Measurements from ENCODE around the gene APBA1.

The APBA1 gene

DNA sequence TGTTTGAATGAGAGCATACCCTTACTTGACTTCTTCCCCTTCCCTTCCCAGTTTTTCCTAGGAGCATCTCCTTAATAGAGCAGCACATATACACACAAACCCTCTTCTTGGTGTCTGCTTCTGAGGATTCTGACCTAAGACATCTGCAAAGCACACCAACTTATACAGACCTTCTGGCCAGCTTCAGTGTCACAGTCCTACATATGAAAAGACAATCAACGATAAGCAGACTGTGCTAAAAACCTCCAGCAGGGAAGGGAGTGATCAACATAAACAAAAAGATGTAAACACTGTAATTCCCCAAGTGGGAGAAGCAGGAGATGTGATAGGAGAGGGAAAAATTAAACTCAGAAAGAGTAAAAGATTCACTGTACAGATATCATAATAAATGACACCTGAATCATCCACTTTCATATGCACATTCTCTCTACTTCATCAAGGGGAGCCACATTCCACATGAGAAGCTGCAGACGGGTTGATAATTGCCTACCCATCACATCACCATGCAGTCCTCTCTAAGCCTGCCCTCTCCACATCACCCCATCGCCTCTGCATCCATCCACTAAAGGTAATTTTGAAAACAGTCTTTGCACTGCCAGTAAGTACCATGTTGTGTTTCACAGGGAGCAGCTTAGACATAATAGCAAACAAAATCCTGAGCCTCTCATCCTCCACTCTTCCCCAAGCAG lies 13.0 kb downstream of the APBA1 start:
- FAIRE-seq (no peak), DNase-seq (ENCODE audit: low spot score) (no peak)

DNA sequence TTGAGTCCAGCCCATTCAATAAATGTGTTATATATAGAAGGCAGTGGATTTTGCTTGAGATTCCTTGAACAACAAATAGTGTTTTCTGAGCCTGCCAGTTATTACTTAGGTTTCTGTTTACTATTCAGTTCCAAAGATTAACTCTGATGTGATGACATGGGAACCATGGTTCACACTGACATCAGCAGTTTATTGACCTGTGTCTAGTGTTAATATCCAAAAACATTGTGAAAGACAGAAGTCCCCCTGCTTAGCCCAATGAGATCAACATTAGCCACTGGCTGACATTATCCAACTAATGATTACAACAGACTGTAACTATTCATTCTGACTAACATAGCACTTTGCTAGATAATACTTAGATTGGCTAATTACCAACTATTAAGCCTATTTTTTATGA lies 14.9 kb downstream of the APBA1 start:
- no peak for DNase-seq (ENCODE audit: low spot score)
- FAIRE-seq: no peak

DNA sequence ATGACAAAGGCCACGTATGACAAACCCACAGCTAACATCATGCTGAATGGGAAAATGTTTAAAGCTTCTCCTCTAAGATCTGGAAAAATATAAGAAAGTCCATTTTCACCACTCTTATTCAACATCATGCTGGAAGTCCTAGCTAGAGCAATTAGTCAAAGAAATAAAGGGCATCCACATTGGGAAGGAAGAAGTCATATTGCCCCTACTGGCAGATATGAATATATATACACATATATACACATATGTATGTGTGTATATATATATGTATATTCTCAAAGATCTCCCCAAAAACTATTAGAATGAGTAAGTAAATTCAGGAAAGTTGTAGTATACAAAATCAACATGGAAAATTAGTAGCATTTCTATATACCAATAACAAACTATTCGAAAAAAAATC lies 17.1 kb downstream of the APBA1 start:
- FAIRE-seq (no peak), DNase-seq (ENCODE audit: low spot score) (no peak)

DNA sequence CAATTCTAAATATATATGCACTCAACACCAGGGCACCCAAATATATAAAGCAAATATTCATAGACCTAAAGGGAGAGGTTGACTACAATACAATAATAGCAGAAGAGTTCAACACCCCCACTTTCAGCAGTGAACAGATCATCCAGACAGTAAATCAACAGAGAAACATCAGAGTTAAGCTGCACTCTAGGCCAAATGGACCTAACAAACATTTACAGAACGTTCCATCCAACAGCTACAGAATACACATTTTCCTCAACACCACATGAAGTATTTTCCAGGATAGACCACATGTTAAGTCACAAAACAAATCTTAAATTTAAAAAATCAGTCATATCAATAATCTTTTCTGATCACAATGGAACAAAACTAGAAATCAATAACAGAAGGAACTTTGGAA lies 18.9 kb downstream of the APBA1 start:
- FAIRE-seq (no peak), DNase-seq (ENCODE audit: low spot score) (no peak)

DNA sequence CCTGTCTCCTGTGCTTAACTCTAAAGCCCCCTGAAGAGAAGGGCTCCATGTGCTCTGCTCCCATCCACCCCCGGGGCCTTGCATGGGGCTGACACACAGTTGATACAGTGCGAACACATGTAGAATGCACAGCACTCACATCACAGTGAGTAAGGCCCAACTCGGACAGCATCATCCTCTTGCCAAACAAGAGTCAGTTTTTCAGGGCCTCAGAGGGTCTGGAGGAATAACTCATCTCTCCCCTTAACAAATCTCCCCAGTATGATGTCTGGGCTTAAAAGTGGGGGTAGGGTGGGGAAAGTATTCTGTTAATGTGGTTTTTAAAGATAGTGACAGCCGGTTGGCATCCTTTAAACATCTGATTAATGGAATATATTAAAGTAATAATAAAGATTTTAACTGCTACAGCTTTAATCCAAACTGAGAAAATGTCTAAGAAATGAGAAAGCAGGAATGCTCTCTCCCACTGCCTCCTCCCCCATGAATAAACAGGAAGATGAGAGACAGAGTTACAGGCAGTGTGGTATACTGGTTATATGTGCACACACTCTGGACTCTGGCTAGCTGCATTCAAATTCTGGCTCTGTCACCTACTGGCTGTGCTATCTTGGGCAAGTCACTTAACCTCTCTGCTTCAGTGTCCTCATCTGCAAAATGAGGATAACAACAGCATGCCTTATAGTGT lies 22.5 kb downstream of the APBA1 start:
- FAIRE-seq (no peak), DNase-seq (ENCODE audit: low spot score) (no peak)

DNA sequence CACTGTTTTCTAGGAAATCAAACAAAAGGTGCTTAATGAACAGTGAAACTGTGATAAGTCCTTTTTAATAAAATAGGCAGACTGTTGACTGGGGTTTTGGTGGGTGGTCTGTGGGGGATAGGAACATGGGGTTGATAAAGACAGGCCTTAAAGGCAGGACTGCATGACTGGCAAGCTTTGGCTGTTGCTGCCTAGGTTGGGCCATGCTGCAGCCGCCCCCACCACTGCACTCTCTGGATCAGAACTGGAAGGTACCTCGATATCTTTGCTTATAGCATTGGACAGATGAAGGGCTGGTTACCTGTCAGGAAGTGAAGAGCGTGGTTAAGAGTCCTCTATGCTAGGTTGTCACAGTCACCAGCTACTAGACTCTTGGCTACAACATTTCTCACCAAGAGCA lies 24.4 kb downstream of the APBA1 start:
- no peak for DNase-seq (ENCODE audit: low spot score)

DNA sequence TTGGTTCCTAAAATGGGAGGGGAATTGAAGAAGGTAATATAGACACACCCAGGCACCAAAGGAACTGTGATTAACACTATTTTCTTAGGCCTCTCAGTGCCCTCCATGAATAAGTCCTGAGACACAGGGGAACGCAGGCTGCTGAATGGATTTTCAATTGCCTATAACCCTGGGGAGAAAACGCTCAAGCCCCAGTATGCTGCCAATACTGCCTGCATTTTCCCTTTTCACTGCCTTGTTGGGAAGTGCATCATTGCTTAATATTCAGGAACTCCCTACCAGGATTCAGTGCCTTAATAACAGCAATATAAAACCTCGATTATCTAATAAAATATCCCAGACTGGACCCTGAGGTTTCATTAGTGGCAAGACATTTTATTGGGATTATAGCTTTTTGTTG lies 25.4 kb downstream of the APBA1 start:
- FAIRE-seq: no peak
- DNase-seq (ENCODE audit: low spot score): no peak

More for the DNA sequence above, 24.4 kb downstream of the APBA1 start:
- no peak for FAIRE-seq

DNA sequence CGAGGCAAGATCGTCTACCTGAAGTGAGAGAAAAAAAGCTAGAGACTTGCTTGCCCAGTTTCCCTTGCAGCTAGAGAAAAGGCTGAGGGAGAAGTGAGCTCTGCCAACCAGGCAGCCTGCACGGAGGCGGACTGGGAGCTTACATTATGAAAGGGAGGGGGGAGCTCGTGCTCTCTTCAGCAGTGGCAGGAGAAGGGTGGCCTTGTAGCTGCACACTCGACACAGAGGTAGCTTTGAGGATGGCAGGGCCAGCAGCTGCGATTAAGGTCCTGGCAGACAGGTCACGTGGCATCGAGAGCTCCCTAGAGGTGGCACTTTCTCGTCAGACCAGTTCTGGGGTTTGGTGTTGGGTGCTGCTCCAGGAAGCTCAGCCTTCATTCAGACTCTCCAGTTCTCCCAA lies 26.7 kb downstream of the APBA1 start:
- no peak for DNase-seq (ENCODE audit: low spot score)
- FAIRE-seq: no peak

DNA sequence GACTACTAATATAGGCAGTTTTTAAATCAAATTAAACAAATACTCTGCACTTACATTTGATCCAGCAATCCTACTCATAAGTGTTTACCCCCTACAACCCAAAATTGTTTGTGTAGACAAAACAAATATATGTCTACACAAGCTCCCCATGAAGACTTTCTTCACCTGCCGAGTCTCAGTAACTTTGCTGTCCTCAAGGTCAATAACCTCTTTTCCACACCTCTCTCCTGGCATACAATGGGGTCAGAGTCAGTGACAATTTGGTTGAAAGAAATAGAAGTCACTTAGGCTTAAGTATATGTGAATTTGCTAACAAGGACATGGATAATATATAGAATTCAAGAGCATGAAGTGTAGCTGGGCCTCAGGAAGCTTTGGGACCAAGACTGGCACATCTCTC lies 29.1 kb downstream of the APBA1 start:
- DNase-seq (ENCODE audit: low spot score): no peak
- no peak for FAIRE-seq

DNA sequence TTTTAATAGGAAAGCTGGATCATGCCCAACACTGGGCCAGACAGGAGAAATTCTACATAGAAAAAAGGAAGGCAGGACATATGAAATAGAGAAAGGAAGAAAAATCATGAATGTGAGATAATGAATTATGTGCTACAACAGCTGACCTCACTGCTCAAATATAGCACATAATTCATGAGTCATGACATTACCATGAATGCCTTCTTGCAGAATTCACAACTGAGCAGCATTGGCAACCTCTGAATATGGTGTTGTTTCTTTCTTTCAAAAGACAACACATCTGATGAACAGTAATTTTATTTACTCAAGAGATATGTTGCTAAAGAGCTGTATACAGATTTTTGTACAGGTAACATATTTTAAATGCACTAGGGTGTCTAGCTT lies 34.4 kb downstream of the APBA1 start:
- DNase-seq (ENCODE audit: low spot score): peak; percentile 21
- FAIRE-seq: peak; percentile 23

DNA sequence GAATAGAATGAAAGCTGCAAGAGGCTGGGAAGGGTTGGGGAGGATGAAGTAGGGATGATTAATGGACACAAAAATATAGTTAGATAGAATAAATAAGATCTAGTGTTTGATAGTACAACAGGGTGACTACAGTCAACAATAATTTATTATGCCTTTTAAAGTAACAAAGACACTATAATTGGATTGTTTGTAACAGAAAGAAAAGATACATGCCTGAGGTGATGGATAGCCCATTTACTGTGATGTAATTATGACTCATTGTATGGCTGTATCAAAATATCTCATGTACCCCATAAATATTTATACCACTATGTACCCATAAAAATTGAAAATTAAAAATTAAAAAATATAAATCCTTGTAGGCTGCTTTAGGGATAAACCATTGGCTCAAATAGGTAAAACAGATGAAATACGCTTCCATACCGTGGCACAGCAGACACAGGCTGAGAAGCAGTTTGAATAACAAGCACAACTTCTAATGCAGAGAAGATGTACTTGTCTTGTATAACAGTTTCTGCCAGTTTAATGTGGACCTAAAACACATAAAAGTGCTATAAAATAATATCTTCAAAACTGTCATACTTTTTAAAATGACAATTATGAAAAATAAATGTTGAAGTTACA lies 34.9 kb downstream of the APBA1 start:
- DNase-seq (ENCODE audit: low spot score): no peak
- no peak for FAIRE-seq

DNA sequence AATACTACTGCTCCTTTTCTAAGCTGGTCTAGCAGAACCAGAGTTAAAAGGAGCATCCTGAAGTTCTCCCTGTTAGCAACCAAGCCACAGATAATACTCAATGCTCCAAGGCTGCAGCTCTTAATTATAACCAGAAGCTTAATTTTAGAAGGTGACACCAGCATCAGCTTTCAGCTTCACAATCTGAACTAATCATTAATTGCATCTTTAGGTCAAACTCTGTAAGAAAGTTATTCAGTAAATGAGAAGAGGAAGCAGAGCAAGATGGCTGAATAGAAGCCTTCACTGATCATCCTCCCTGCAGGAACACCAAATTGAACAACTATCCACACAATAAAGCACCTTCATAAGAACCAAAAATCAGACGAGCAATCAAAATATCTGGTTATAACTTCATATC lies 38.5 kb downstream of the APBA1 start:
- DNase-seq (ENCODE audit: low spot score) (no peak), FAIRE-seq (no peak)

DNA sequence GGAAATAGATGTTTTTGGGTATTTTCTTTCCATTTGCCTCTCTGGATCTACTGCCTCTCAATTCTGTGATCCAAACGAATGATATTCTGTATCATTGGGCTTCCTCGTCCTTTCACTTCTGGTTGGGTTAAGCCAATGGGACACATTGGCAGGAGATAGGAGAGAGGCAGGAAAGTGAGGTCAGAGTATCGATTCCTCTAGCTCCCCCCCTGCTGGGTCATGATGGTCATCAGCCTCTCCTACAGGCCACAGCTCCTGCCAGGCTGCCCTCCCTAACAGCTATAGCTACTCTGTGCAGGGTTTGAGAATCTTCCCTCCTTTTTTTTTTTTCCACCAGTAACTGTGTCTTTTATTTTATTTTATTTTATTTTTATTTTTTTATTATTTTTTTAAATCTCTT lies 39.4 kb downstream of the APBA1 start:
- no peak for FAIRE-seq
- DNase-seq (ENCODE audit: low spot score): no peak

DNA sequence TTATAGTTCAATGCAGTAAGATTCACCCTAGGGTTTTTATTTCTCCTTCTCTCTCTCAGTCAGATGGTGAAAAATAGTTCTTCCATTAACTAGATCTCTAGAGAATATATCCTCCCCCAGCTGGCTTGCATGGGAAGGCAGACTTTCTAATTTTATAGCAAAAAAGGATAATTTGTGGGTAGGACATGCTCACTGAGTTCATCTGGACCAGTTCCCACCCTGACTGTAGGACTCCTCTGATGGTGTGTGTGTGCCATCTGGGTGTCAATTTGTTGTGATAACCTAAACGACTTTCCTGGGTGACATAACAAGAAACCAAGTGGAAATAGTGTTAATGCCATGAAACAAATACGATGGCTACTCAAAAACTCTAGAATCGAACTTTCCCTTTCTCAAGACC lies 44.9 kb downstream of the APBA1 start:
- FAIRE-seq: no peak

DNA sequence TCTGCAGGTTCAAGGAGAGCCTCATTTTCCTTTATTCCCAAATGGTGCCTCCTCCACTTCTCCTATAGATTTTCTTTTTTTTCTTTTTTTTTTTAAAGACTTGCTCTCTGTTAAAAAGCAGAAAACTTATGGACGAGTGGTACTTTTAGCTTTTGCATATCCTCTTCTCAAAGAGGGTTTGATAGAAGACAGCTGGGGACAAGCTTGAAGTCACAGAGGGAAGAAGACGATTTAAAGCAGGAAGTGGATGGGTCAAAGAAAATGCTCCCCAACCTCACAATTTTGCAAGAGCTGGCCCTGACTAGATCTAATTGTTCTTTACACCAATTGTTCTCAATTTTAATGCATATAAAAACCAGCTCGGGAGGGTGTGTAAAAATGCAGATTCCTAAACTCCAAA lies 48.9 kb downstream of the APBA1 start:
- FAIRE-seq: no peak
- no peak for DNase-seq (ENCODE audit: low spot score)

More for the DNA sequence above, 44.9 kb downstream of the APBA1 start:
- no peak for DNase-seq (ENCODE audit: low spot score)

DNA sequence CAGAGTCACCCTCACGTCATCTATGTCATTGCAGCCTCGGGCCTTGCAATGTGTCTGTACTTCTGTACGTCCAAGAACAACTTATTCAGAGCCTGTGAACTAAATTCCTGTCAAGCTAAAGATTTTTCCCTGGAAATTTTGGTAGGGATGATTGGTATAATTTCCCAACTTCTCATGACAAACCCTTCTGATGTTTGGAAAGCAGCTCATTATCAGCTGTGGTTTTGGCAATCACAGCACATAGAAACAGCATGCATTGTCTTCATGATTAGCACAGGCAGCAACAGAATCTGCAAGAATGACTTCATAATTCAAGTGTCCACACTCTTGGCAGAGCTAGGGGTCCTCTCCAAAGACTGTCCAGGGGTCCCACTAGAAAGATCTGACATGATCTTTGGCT lies 49.5 kb downstream of the APBA1 start:
- FAIRE-seq: no peak
- DNase-seq (ENCODE audit: low spot score): no peak

DNA sequence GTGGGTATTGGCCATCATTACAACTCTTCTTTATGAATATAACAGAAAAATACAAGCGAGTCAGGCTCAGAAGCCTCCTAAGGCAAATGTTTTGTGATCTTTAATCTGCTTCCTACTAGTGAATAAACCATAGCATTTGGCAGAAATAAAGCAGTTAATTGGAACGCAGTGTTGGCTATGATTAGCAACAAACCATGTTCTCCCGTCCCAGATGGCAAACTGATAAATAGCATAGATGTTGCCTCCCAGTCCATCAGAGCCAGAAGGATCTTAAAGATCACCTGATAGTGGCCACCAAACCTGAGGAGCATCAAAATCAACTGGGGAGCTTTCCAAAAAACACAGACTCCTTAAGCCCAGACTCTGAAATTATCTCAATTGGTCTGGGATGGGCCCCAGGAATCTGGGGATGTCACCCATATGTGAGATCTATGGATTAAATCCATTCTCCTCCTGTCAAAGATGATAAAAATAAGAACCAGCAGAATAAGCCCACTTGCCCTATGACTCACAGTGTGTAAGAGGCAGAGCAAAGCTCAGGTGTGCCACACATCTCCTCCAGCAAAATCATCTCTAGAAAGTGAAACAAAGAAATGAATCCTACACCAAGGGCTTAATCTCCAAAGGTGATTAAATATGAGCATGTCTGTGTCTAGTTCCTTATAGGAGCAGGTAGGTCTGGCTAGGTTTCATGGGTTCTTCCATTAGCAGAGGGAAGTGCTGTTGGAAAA lies 50.3 kb downstream of the APBA1 start:
- FAIRE-seq (no peak), DNase-seq (ENCODE audit: low spot score) (no peak)

DNA sequence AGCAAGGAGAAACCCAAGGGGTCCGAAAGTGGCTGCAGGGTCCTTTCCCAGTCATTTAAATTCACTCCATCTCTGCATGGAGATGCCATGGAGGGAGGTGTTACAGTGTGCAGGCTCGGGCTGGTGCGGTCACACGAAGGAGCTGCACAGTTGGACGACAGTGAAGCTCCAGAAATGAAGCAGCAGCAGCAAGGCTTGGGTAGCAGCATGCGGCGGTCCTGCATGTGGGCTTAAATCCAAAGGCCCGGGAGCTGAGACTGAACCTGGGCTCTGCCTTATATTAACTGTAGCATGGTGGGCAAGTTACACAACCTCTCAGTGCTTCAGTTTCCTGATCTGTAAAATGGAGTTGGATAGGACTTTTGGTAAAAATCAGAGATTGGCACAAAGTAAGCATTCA lies 51.4 kb downstream of the APBA1 start:
- no peak for FAIRE-seq

DNA sequence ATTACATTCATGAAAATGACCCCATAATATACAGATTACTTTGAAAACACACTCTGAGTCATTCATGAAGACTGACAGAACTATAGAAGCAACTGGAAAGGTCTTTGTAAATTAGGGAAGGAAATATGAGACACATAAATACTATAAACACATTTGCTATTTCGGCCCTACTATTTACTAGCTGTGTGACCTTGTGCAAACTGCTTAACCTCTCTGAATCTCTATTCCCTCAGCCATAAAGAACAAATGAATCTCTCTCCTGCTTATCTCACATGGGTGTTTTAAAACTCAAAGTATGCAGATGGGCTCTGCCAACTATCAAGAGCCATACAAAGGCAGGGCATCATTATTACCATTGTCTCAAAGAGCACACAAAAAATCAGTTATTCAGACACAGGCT lies 52.9 kb downstream of the APBA1 start:
- DNase-seq (ENCODE audit: low spot score): no peak
- no peak for FAIRE-seq

More for the DNA sequence above, 51.4 kb downstream of the APBA1 start:
- DNase-seq (ENCODE audit: low spot score): no peak

DNA sequence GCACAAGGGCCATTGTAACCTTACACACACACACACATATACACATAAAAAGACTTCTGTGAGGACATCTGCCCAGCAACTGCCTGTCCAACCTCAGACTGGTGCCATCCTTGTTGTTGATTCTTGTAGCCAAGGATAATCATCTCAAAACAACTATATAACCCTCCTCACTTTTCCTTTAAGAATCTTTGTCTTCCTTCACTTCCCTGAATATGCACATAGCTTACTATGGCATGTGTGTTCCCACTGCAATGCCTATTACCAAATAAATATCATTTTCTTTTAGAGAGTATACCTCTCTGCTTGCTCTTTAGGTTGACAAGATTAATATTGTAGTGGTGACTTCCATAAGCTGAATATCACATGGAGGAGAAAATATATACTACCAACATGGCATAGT lies 55.2 kb downstream of the APBA1 start:
- no peak for DNase-seq (ENCODE audit: low spot score)
- FAIRE-seq: no peak

DNA sequence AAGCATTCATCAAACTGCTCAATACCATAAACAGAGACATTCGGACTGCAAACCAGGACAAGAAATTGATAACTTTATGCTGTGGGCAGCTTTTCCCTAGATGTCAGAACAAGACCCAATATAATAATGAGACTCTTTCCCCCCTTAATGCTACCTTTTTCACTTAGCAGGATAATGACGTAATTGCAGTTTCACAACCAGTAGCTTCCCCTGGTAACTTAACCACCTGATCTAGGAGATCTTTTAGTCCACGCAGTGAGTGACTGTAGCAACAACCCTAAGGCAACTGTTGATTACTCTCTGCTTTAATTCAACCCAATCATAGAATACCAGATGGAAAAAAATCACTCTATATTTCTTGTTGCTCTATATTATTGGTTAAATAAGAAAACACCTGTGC lies 56.3 kb downstream of the APBA1 start:
- no peak for FAIRE-seq
- no peak for DNase-seq (ENCODE audit: low spot score)

DNA sequence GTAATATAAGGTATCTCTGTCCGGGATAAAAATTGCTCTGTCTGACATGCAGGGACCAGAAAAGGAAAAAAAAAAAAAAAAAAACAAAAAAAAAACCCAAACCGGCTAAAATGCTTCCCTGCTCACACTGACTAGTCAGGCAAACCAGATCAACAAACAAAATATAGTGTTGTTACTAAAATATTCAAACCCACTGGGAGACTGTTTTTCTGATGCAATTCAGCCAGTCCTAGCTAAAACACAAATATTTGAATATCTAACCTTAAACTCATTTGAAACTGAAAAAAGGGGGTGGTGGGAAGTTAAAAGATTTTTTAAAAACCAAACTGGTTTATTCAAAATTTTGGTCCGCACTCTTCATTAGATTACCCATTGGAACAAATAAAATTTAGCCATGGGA lies 61.0 kb downstream of the APBA1 start:
- no peak for DNase-seq (ENCODE audit: low spot score)
- FAIRE-seq: no peak
